IMR-90 (cell line): ENCODE data around the gene PIAS4. TPM values are rescaled to one million over a fixed set of nuclear protein-coding genes. Genes with fewer than 3 reads are reported as not detected.

Source experiments
- ATAC-seq: fragments of 200-7000 bp; cut with Tn5 transposase; 2 replicates; pipeline ENCODE4 v1.9.1; 2020; ENCODE audit warnings: low read depth, mild to moderate bottlenecking, moderate library complexity
- BruUV-seq: library from RNA; stranded (reverse); fragments of 400-500 nt; replicated peaks from 2 replicates; lab custom pipeline; 2021; lab: Mats Ljungman, UMichigan
- CTCF ChIA-PET: fragments of 300-600 bp; formaldehyde crosslinking; extraction: SDS; loops from one replicate; lab custom pipeline; 2021; ENCODE audit warnings: antibody characterized with exemption; lab: Yijun Ruan, JAX
- POLR2A ChIA-PET: fragments of 300-600 bp; sonication (Branson Sonifier 250); formaldehyde crosslinking; loops from one replicate; lab custom pipeline; 2022; ENCODE audit warnings: antibody characterized with exemption; ENCODE audit not compliant: unreplicated experiment; lab: Charles Lee
- DNase-seq: peaks from one replicate; pipeline ENCODE4 v3.0.0; 2013
- H2AFZ ChIP-seq: replicated peaks from 2 replicates; pipeline ENCODE3; 2013; ENCODE audit warnings: low read length, mild to moderate bottlenecking; ENCODE audit not compliant: poor library complexity
- H2AK5ac ChIP-seq: 2 replicates; pipeline ENCODE4 v1.6.1; 2013; ENCODE audit warnings: low read depth, low read length, inconsistent platforms
- H2AK9ac ChIP-seq: replicated peaks from 2 replicates; pipeline ENCODE3; 2013; ENCODE audit warnings: mild to moderate bottlenecking, low read depth, low read length, moderate library complexity; ENCODE audit not compliant: poor library complexity
- H2BK120ac ChIP-seq: 2 replicates; pipeline ENCODE4 v1.6.1; 2013; ENCODE audit warnings: low read depth, low read length, inconsistent platforms
- H2BK15ac ChIP-seq: 3 replicates; pipeline ENCODE4 v1.6.1; 2013; ENCODE audit warnings: low read depth, low read length, inconsistent platforms
- H2BK20ac ChIP-seq: 2 replicates; pipeline ENCODE4 v1.6.1; 2013; ENCODE audit warnings: low read depth, mild to moderate bottlenecking, inconsistent platforms, low read length, moderate library complexity
- H2BK5ac ChIP-seq: 2 replicates; pipeline ENCODE4 v1.6.1; 2013; ENCODE audit warnings: mild to moderate bottlenecking, low read depth, low read length, inconsistent platforms; ENCODE audit not compliant: poor library complexity, severe bottlenecking
- H3K14ac ChIP-seq: replicated peaks from 2 replicates; pipeline ENCODE4 v1.6.1; 2013; ENCODE audit warnings: low read depth, low read length, inconsistent platforms
- H3K18ac ChIP-seq: 2 replicates; pipeline ENCODE4 v1.6.1; 2013; ENCODE audit warnings: low read depth, low read length, control low read depth
- H3K23ac ChIP-seq: 2 replicates; pipeline ENCODE4 v1.6.1; 2013; ENCODE audit warnings: low read depth, low read length, inconsistent platforms
- H3K27ac ChIP-seq: 2 replicates; pipeline ENCODE4 v1.5.1; 2013; ENCODE audit warnings: mild to moderate bottlenecking, control low read depth, low read length; ENCODE audit not compliant: insufficient read depth
- H3K27me3 ChIP-seq: 2 replicates; pipeline ENCODE4 v1.6.1; 2013; ENCODE audit warnings: low read length; ENCODE audit not compliant: control insufficient read depth, insufficient read depth
- H3K36me3 ChIP-seq: 2 replicates; pipeline ENCODE4 v1.6.1; 2013; ENCODE audit warnings: low read length, mixed read lengths; ENCODE audit not compliant: control insufficient read depth, insufficient read depth
- H3K4ac ChIP-seq: 2 replicates; pipeline ENCODE4 v1.6.1; 2013; ENCODE audit warnings: low read depth, low read length, inconsistent platforms
- H3K4me1 ChIP-seq: 2 replicates; pipeline ENCODE4 v1.6.1; 2013; ENCODE audit warnings: low read length, mixed read lengths; ENCODE audit not compliant: control insufficient read depth, insufficient read depth
- H3K4me2 ChIP-seq: 2 replicates; pipeline ENCODE4 v1.6.1; 2013; ENCODE audit warnings: low read depth, mild to moderate bottlenecking, control low read depth, low read length, moderate library complexity
- H3K4me3 ChIP-seq: 2 replicates; pipeline ENCODE4 v1.5.1; 2013; ENCODE audit warnings: low read depth, mild to moderate bottlenecking, control low read depth, low read length, moderate library complexity; ENCODE audit not compliant: insufficient read depth
- H3K56ac ChIP-seq: 2 replicates; pipeline ENCODE4 v1.6.1; 2013; ENCODE audit warnings: low read length, inconsistent platforms; ENCODE audit not compliant: insufficient read depth; ENCODE audit errors: extremely low read depth
- H3K79me1 ChIP-seq, 2 experiments: 2 replicates each; pipeline ENCODE4 v1.6.1; 2013; ENCODE audit warnings: low read length in 2 of 2, inconsistent platforms in 1 of 2, low read depth in 1 of 2
- H3K9ac ChIP-seq: 2 replicates; pipeline ENCODE4 v1.6.1; 2013; ENCODE audit warnings: low read depth, low read length, control low read depth
- H3K9me1 ChIP-seq: 2 replicates; pipeline ENCODE4 v1.6.1; 2013; ENCODE audit warnings: low read length, inconsistent platforms; ENCODE audit not compliant: insufficient read depth
- H3K9me3 ChIP-seq: 2 replicates; pipeline ENCODE4 v1.6.1; 2013; ENCODE audit warnings: low read length; ENCODE audit not compliant: control insufficient read depth, insufficient read depth
- H4K20me1 ChIP-seq: 2 replicates; pipeline ENCODE4 v1.6.1; 2013; ENCODE audit warnings: low read length, inconsistent platforms; ENCODE audit not compliant: insufficient read depth
- H4K5ac ChIP-seq: 2 replicates; pipeline ENCODE4 v1.6.1; 2013; ENCODE audit warnings: mild to moderate bottlenecking, low read depth, low read length, control low read depth
- H4K8ac ChIP-seq, 2 experiments: 2 replicates each; pipeline ENCODE4 v1.6.1; 2013; ENCODE audit warnings: low read depth in 2 of 2, low read length in 2 of 2, control low read depth in 1 of 2, inconsistent platforms in 1 of 2
- H4K91ac ChIP-seq: 2 replicates; pipeline ENCODE4 v1.6.1; 2013; ENCODE audit warnings: low read depth, low read length, inconsistent platforms; ENCODE audit not compliant: insufficient read depth
- BHLHE40 ChIP-seq: fragments of 150-350 bp; IDR thresholded peaks from 2 replicates; pipeline ENCODE4 v1.6.1; 2016; ENCODE audit warnings: mild to moderate bottlenecking, low read depth, low read length
- CHD1 ChIP-seq: IDR thresholded peaks from 2 replicates; pipeline ENCODE4 v1.6.1; 2012; ENCODE audit warnings: low read depth, low read length, improper control_type of control experiment
- FOS ChIP-seq: fragments of 150-350 bp; IDR thresholded peaks from 2 replicates; pipeline ENCODE4 v1.6.1; 2016; ENCODE audit warnings: low read depth, low read length
- MAFK ChIP-seq: IDR thresholded peaks from 2 replicates; pipeline ENCODE4 v1.6.1; 2012; ENCODE audit warnings: low read depth, low read length, improper control_type of control experiment
- MAZ ChIP-seq: IDR thresholded peaks from 2 replicates; pipeline ENCODE4 v1.6.1; 2012; ENCODE audit warnings: low read depth, mild to moderate bottlenecking, low read length, improper control_type of control experiment, moderate library complexity, borderline replicate concordance
- MXI1 ChIP-seq: IDR thresholded peaks from 2 replicates; pipeline ENCODE4 v1.6.1; 2012; ENCODE audit warnings: low read depth, mild to moderate bottlenecking, low read length, moderate library complexity, borderline replicate concordance
- NFE2L2 ChIP-seq: fragments of 150-350 bp; IDR thresholded peaks from 2 replicates; pipeline ENCODE4 v1.6.1; 2016; ENCODE audit warnings: low read depth, mild to moderate bottlenecking, low read length
- POLR2A ChIP-seq: IDR thresholded peaks from 2 replicates; pipeline ENCODE4 v1.6.1; 2012; ENCODE audit warnings: mild to moderate bottlenecking, low read depth, low read length
- RAD21 ChIP-seq: IDR thresholded peaks from 2 replicates; pipeline ENCODE4 v1.6.1; 2012; ENCODE audit warnings: low read length, improper control_type of control experiment
- RCOR1 ChIP-seq: IDR thresholded peaks from 2 replicates; pipeline ENCODE4 v1.6.1; 2012; ENCODE audit warnings: mild to moderate bottlenecking, low read length, improper control_type of control experiment; ENCODE audit not compliant: insufficient replicate concordance
- WGBS, 2 experiments: methylation state at CpG; one replicate each; pipeline versions ENCODE4 v1.1.5 to v1.1.7; 2013; ENCODE audit warnings: missing lambda C conversion rate in 2 of 2; ENCODE audit not compliant: insufficient read length in 1 of 2; ENCODE audit errors: extremely low coverage in 2 of 2; 5-methylcytosine and 5-hydroxymethylcytosine counted together
- dilution Hi-C: fragments of 300-500 bp; cut with HindIII; formaldehyde crosslinking; loops from one replicate; pipeline ENCODE4 v1.14.3; 2018; ENCODE audit warnings: low sequenced_read_pairs; ENCODE audit not compliant: unreplicated experiment
- in situ Hi-C: fragments of 300-500 bp; cut with MboI; formaldehyde crosslinking; loops from 3 replicates; pipeline ENCODE4 v1.14.3; 2019; ENCODE audit warnings: low sequenced_read_pairs, inconsistent platforms, mixed read lengths
- intact Hi-C: fragments of 100-400 bp; cut with micrococcal nuclease; formaldehyde crosslinking; loops from 2 replicates; pipeline ENCODE4 v1.10.0; 2022
- polyA plus RNA-seq, 3 experiments: library from polyadenylated mRNA; depleted of rRNA; stranded (reverse); fragments of >200 nt; gene quantifications; 2 replicates each; pipeline ENCODE4 v1.2.3, GENCODE V29; 2012; ENCODE audit warnings: low replicate concordance in 1 of 3
- total RNA-seq: library from RNA; depleted of rRNA; stranded (reverse); fragments of >200 nt; gene quantifications from 2 replicates; pipeline ENCODE4 v1.2.3, GENCODE V29; 2012
- TF ChIP-seq, protein P1 (sequence below): fragments of 150-350 bp; IDR thresholded peaks from 2 replicates; pipeline ENCODE4 v1.6.1; 2016; ENCODE audit warnings: low read depth, mild to moderate bottlenecking, low read length, moderate library complexity, borderline replicate concordance
- TF ChIP-seq, protein P2 (sequence below): fragments of 150-350 bp; IDR thresholded peaks from 2 replicates; pipeline ENCODE4 v1.6.1; 2017; ENCODE audit warnings: mild to moderate bottlenecking, antibody characterized with exemption, low read length, low read depth

Gene PIAS4
- total and polyA plus RNA-seq, 2 of the 4 experiments (the other 2 are of a cell fraction), result 12.1 to 13.6 TPM

DNA sequence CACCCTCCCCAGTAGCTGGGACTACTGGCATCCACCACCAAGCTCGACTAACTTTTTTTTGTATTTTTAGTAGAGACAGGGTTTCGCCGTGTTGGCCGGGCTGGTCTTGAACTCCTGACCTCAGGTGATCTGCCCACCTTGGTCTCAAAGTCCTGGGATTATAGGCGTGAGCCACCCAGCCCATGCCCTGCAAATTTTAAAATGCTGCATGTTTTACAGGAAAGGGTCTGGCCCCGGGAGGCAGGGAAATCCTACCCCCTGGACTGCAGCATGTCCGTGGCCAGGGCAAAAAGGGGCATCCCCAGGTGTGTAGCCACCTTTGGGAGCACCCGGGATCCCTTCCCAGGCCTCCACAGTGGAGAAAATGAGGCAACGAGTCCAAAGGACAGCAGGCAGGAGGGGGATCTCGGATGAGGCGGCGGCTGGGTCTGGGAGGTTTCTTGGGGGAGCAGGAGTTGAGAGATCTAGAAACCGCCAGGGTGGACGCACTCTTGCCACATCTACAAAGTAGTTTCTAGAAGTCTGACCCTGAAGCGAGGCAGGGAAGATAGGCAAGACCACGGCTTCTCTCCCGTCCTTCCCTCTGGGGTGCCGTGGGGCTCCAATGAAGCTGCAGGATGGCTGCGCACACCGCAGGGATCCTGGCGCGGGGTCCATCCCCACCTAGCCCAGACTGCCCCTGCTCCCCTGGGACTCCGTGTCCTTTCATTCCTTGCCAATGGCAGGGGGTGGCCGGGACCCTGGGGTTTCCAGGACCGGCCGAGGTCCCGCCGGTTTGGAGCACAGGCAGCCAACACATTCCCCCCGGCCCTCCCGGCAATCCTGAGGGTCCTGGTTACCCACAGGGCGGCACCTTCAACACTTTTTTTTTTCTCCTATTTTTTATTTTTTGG is 80.5 kb downstream of the PIAS4 start (continued):
- TF ChIP-seq, protein P1, sequence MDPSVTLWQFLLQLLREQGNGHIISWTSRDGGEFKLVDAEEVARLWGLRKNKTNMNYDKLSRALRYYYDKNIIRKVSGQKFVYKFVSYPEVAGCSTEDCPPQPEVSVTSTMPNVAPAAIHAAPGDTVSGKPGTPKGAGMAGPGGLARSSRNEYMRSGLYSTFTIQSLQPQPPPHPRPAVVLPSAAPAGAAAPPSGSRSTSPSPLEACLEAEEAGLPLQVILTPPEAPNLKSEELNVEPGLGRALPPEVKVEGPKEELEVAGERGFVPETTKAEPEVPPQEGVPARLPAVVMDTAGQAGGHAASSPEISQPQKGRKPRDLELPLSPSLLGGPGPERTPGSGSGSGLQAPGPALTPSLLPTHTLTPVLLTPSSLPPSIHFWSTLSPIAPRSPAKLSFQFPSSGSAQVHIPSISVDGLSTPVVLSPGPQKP, result no peak
- no peak for TF ChIP-seq MXI1

DNA sequence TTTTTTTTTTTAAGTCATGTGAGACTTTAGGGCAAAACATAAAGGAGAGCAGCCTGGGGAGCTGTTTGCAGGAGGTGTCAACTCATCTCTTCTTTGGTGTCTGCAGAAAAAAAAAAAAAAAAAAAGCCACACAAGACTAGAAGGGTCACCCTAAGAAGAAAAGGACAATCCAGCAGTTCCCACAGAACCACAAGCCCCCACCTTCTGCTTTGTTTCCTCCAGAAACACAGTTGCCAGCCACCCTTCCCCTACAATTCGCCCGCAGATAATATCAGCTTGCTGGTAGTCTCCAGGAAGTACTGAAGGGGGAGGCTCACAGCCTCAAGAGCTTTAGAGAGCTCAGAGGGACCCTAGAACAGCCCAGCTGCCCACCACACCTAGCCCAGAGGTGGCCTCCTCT is 81.4 kb downstream of the PIAS4 start:
- Histone ChIP-seq H3K4me1 (peaks cover 1% of the 10 kb centered on the region; the same call in 1 of the 2 replicates), H2BK120ac (no peak overlapping the region), H4K20me1 (peaks cover 3% of the 10 kb centered on the region; the same call in 1 of the 2 replicates), H3K4ac (no peak overlapping the region), H3K18ac (no peak overlapping the region), H3K27me3 (no peaks in the 10 kb centered on the region), H3K9me1 (no peaks in the 10 kb centered on the region), H3K14ac (no peak overlapping the region), H2BK20ac (no peak overlapping the region), H2AK9ac (no peak overlapping the region), H3K36me3 (peaks cover 34% of the 10 kb centered on the region), H2AK5ac (no peak overlapping the region), H2BK15ac (no peak overlapping the region), H2BK5ac (no peak overlapping the region), H3K27ac (no peak overlapping the region), H3K23ac (no peak overlapping the region), H3K9me3 (no peaks in the 10 kb centered on the region), H2AFZ (no peak overlapping the region), H4K8ac (no peak overlapping the region), H3K4me2 (no peak overlapping the region), H4K91ac (no peak overlapping the region), H3K9ac (no peak overlapping the region), H3K4me3 (no peak overlapping the region), H4K5ac (no peak overlapping the region), H3K79me1 (no peaks in the 10 kb centered on the region), H3K56ac (no peak overlapping the region)
- dilution Hi-C loops, result no loop called here
- no TSS peak for BruUV-seq
- intact Hi-C loops, result no loop called here
- in situ Hi-C loops, result no loop called here
- ChIA-PET CTCF (no interaction called here), POLR2A (no interaction called here)
- no peak for DNase-seq
- TF ChIP-seq RCOR1, result no peak
- TF ChIP-seq BHLHE40, result no peak
- no peak for TF ChIP-seq RAD21
- TF ChIP-seq MAZ, result no peak
- TF ChIP-seq, protein P2, sequence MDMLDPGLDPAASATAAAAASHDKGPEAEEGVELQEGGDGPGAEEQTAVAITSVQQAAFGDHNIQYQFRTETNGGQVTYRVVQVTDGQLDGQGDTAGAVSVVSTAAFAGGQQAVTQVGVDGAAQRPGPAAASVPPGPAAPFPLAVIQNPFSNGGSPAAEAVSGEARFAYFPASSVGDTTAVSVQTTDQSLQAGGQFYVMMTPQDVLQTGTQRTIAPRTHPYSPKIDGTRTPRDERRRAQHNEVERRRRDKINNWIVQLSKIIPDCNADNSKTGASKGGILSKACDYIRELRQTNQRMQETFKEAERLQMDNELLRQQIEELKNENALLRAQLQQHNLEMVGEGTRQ, result no peak
- no peak for TF ChIP-seq POLR2A
- TF ChIP-seq, protein P1, result no peak
- no peak for TF ChIP-seq MAFK
- TF ChIP-seq CHD1, result no peak
- TF ChIP-seq FOS, result no peak
- TF ChIP-seq MXI1, result no peak
- TF ChIP-seq NFE2L2, result no peak
- no peak for ATAC-seq
- WGBS, 2 experiments, result no CpG with 5 or more reads among the region's 2 CpGs
